Large intestine (tissue), 3 donors: ENCODE results near the gene VPS35. TPM values are rescaled to one million over a fixed set of nuclear protein-coding genes. Genes with fewer than 3 reads are reported as not detected.

Experiments
- DNase-seq, 2 donors: peaks; one replicate each; pipeline versions ENCODE4 v3.0.0 to v3.0.0-alpha.2; 2013
- H3K27ac ChIP-seq: one replicate; pipeline ENCODE4 v1.5.1; 2013; ENCODE audit warnings: low read length
- H3K27me3 ChIP-seq: 2 replicates; pipeline ENCODE4 v1.6.1; 2013; ENCODE audit warnings: low read length; ENCODE audit not compliant: control insufficient read depth, insufficient read depth
- H3K36me3 ChIP-seq: 2 replicates; pipeline ENCODE4 v1.6.1; 2013; ENCODE audit warnings: low read length; ENCODE audit not compliant: control insufficient read depth, insufficient read depth
- H3K4me1 ChIP-seq: one replicate; pipeline ENCODE4 v1.6.1; 2013; ENCODE audit warnings: low read length; ENCODE audit not compliant: control insufficient read depth, insufficient read depth
- H3K4me3 ChIP-seq: one replicate; pipeline ENCODE4 v1.5.1; 2013; ENCODE audit warnings: low read length
- H3K9me3 ChIP-seq: one replicate; pipeline ENCODE4 v1.6.1; 2013; ENCODE audit warnings: mild to moderate bottlenecking, low read depth, low read length, moderate library complexity; ENCODE audit not compliant: control insufficient read depth
- WGBS: methylation state at CpG from one replicate; pipeline ENCODE4 v1.1.5; 2013; ENCODE audit warnings: low lambda C conversion rate; ENCODE audit not compliant: insufficient coverage; 5-methylcytosine and 5-hydroxymethylcytosine counted together
- polyA plus RNA-seq: library from polyadenylated mRNA; unstranded; fragments of 120-200 nt; gene quantifications from one replicate; pipeline ENCODE4 v1.2.1, GENCODE V29; 2013

Gene VPS35
- polyA plus RNA-seq, 1 donor, result 158 TPM

GRCh38 chr16:46729326-46729995 lies 40.5 kb upstream of the VPS35 start:
- H3K36me3 ChIP-seq, result no peaks in the 10 kb centered on the region
- H3K4me1 ChIP-seq, result no peaks in the 10 kb centered on the region
- DNase-seq, result no peak
- no peaks in the 10 kb centered on the region for H3K27me3 ChIP-seq
- WGBS, result no CpG with 5 or more reads among the region's 7 CpGs
- H3K9me3 ChIP-seq, result no peaks in the 10 kb centered on the region
- H3K4me3 ChIP-seq, result no peak overlapping the region
- no peak overlapping the region for H3K27ac ChIP-seq

GRCh38 chr16:46728806-46729205 lies 39.8 kb upstream of the VPS35 start:
- no peaks in the 10 kb centered on the region for H3K36me3 ChIP-seq
- no peak overlapping the region for H3K27ac ChIP-seq
- DNase-seq, result no peak
- no CpG with 5 or more reads among the region's 14 CpGs for WGBS
- no peaks in the 10 kb centered on the region for H3K27me3 ChIP-seq
- H3K4me1 ChIP-seq, result no peaks in the 10 kb centered on the region
- no peak overlapping the region for H3K4me3 ChIP-seq
- no peaks in the 10 kb centered on the region for H3K9me3 ChIP-seq

GRCh38 chr16:46727630-46728029 lies 38.7 kb upstream of the VPS35 start:
- Histone ChIP-seq H3K4me1 (no peaks in the 10 kb centered on the region), H3K27me3 (no peaks in the 10 kb centered on the region), H3K4me3 (no peak overlapping the region), H3K36me3 (no peaks in the 10 kb centered on the region), H3K27ac (no peak overlapping the region), H3K9me3 (no peaks in the 10 kb centered on the region)
- DNase-seq, result no peak
- no CpG with 5 or more reads among the region's 9 CpGs for WGBS

GRCh38 chr16:46727184-46727583 lies 38.2 kb upstream of the VPS35 start:
- DNase-seq, result no peak
- H3K4me3 ChIP-seq, result no peak overlapping the region
- no peaks in the 10 kb centered on the region for H3K9me3 ChIP-seq
- WGBS, result no CpG with 5 or more reads among the region's 7 CpGs
- H3K36me3 ChIP-seq, result no peaks in the 10 kb centered on the region
- H3K27ac ChIP-seq, result no peak overlapping the region
- no peaks in the 10 kb centered on the region for H3K4me1 ChIP-seq
- no peaks in the 10 kb centered on the region for H3K27me3 ChIP-seq

- Histone ChIP-seq H3K36me3 (no peaks in the 10 kb centered on the region), H3K4me1 (no peaks in the 10 kb centered on the region), H3K9me3 (no peaks in the 10 kb centered on the region), H3K4me3 (no peak overlapping the region), H3K27me3 (no peaks in the 10 kb centered on the region), H3K27ac (no peak overlapping the region)
- WGBS, result 100% methylated on average over 1 of the region's 4 CpGs
- no peak for DNase-seq
Measured at GRCh38 chr16:46721885-46722284, 32.9 kb upstream of the VPS35 start.

GRCh38 chr16:46720619-46721018 lies 31.6 kb upstream of the VPS35 start:
- no peak overlapping the region for H3K27ac ChIP-seq
- H3K27me3 ChIP-seq, result no peaks in the 10 kb centered on the region
- no peaks in the 10 kb centered on the region for H3K36me3 ChIP-seq
- no peak overlapping the region for H3K4me3 ChIP-seq
- no peaks in the 10 kb centered on the region for H3K9me3 ChIP-seq
- no CpG with 5 or more reads among the region's 2 CpGs for WGBS
- DNase-seq, result no peak
- H3K4me1 ChIP-seq, result no peaks in the 10 kb centered on the region

GRCh38 chr16:46719528-46719927 lies 30.6 kb upstream of the VPS35 start:
- DNase-seq, result no peak
- Histone ChIP-seq H3K4me3 (no peak overlapping the region), H3K27ac (no peak overlapping the region), H3K36me3 (no peaks in the 10 kb centered on the region), H3K9me3 (no peaks in the 10 kb centered on the region), H3K27me3 (no peaks in the 10 kb centered on the region), H3K4me1 (no peaks in the 10 kb centered on the region)
- no CpG with 5 or more reads among the region's 6 CpGs for WGBS

GRCh38 chr16:46718214-46718613 lies 29.2 kb upstream of the VPS35 start:
- Histone ChIP-seq H3K27ac (no peak overlapping the region), H3K9me3 (no peaks in the 10 kb centered on the region), H3K4me3 (no peak overlapping the region), H3K36me3 (no peaks in the 10 kb centered on the region), H3K27me3 (no peaks in the 10 kb centered on the region), H3K4me1 (no peaks in the 10 kb centered on the region)
- WGBS, result no CpG with 5 or more reads among the region's 8 CpGs
- DNase-seq, result no peak

- H3K9me3 ChIP-seq, result no peaks in the 10 kb centered on the region
- no peak for DNase-seq
- H3K4me3 ChIP-seq, result no peak overlapping the region
- no peaks in the 10 kb centered on the region for H3K27me3 ChIP-seq
- no peaks in the 10 kb centered on the region for H3K4me1 ChIP-seq
- WGBS, result no CpG with 5 or more reads among the region's 2 CpGs
- H3K36me3 ChIP-seq, result no peaks in the 10 kb centered on the region
- H3K27ac ChIP-seq, result no peak overlapping the region
Measured at GRCh38 chr16:46717692-46718091, 28.7 kb upstream of the VPS35 start.

GRCh38 chr16:46715769-46716305 lies 26.9 kb upstream of the VPS35 start:
- 80% methylated on average over 1 of the region's 6 CpGs for WGBS
- no peak for DNase-seq
- Histone ChIP-seq H3K4me3 (no peak overlapping the region), H3K9me3 (no peaks in the 10 kb centered on the region), H3K27ac (no peak overlapping the region), H3K36me3 (no peaks in the 10 kb centered on the region), H3K27me3 (no peaks in the 10 kb centered on the region), H3K4me1 (no peaks in the 10 kb centered on the region)
